WTC11 (cell line): ENCODE data around the gene ARSJ. TPM values are rescaled to one million over a fixed set of nuclear protein-coding genes. Genes with fewer than 3 reads are reported as not detected.
"Not testable (repeated sequence)": the region's sequence is repeated elsewhere in the genome, so short reads cannot be mapped to it uniquely, and the experiment has no call there.

Experiments used
- ATAC-seq: fragments of 200-7000 bp; cut with Tn5 transposase; 2 replicates; pipeline ENCODE4 v1.10.0; 2021; ENCODE audit warnings: mild to moderate bottlenecking, moderate library complexity
- CTCF ChIA-PET: fragments of 300-600 bp; sonication (Branson Sonifier 250); formaldehyde crosslinking; loops from one replicate; lab custom pipeline; 2021; ENCODE audit warnings: antibody characterized with exemption; lab: Charles Lee
- POLR2A ChIA-PET: fragments of 350-600 bp; sonication (Branson Sonifier 250); formaldehyde crosslinking; loops from one replicate; lab custom pipeline; 2021; ENCODE audit warnings: antibody characterized with exemption; lab: Charles Lee
- DNase-seq: peaks from one replicate; pipeline ENCODE4 v3.0.0; 2021; ENCODE audit warnings: low spot score
- H3K27ac Mint-ChIP-seq: 2 replicates; pipeline ENCODE4 v1.8.0; 2021; ENCODE audit warnings: mixed read lengths
- H3K27me3 Mint-ChIP-seq: 2 replicates; pipeline ENCODE4 v1.8.0; 2021; ENCODE audit warnings: low read depth, mild to moderate bottlenecking, moderate library complexity, mixed read lengths
- H3K36me3 Mint-ChIP-seq: 2 replicates; pipeline ENCODE4 v1.8.0; 2021; ENCODE audit warnings: mixed read lengths
- H3K4me1 Mint-ChIP-seq: 2 replicates; pipeline ENCODE4 v1.8.0; 2022; ENCODE audit warnings: mixed read lengths
- H3K4me3 Mint-ChIP-seq: 2 replicates; pipeline ENCODE4 v1.8.0; 2021; ENCODE audit warnings: mild to moderate bottlenecking, moderate library complexity, mixed read lengths
- H3K9me3 Mint-ChIP-seq: 2 replicates; pipeline ENCODE4 v1.8.0; 2021; ENCODE audit warnings: mixed read lengths
- CBFB ChIP-seq: sonication (generic); formaldehyde crosslinking; IDR thresholded peaks from 2 replicates; pipeline ENCODE4 v1.8.1; 2022; ENCODE audit warnings: mild to moderate bottlenecking, low read depth, missing genetic modification reagents
- CREB1 ChIP-seq: sonication (generic); formaldehyde crosslinking; IDR thresholded peaks from 2 replicates; pipeline ENCODE4 v1.8.0; 2023; ENCODE audit warnings: mild to moderate bottlenecking, missing genetic modification reagents
- GABPB1 ChIP-seq: sonication (generic); formaldehyde crosslinking; IDR thresholded peaks from 2 replicates; pipeline ENCODE4 v1.8.1; 2023; ENCODE audit warnings: mild to moderate bottlenecking, missing genetic modification reagents
- HMGA2 ChIP-seq: fragments of 250-450 bp; sonication (Bioruptor Pico); IDR thresholded peaks from 2 replicates; pipeline ENCODE4 v1.4.0; 2021; ENCODE audit warnings: mild to moderate bottlenecking, moderate library complexity
- IRF1 ChIP-seq: sonication (generic); formaldehyde crosslinking; IDR thresholded peaks from 2 replicates; pipeline ENCODE4 v1.8.0; 2023; ENCODE audit warnings: missing genetic modification reagents
- IRF2 ChIP-seq: sonication (generic); formaldehyde crosslinking; IDR thresholded peaks from 2 replicates; pipeline ENCODE4 v1.8.0; 2022; ENCODE audit warnings: low read depth, missing genetic modification reagents, borderline replicate concordance
- OVOL2 ChIP-seq: fragments of 250-450 bp; sonication (Bioruptor Pico); IDR thresholded peaks from 2 replicates; pipeline ENCODE4 v1.9.0; 2021; ENCODE audit warnings: mild to moderate bottlenecking, borderline replicate concordance
- RELA ChIP-seq: sonication (generic); formaldehyde crosslinking; IDR thresholded peaks from 2 replicates; pipeline ENCODE4 v1.8.1; 2022; ENCODE audit warnings: missing genetic modification reagents, mild to moderate bottlenecking, borderline replicate concordance
- ZBTB21 ChIP-seq: sonication (generic); formaldehyde crosslinking; IDR thresholded peaks from 2 replicates; pipeline ENCODE4 v1.8.1; 2023; ENCODE audit warnings: mild to moderate bottlenecking, missing genetic modification reagents, borderline replicate concordance
- ZBTB43 ChIP-seq: sonication (generic); formaldehyde crosslinking; IDR thresholded peaks from 2 replicates; pipeline ENCODE4 v1.8.1; 2023; ENCODE audit warnings: mild to moderate bottlenecking, missing genetic modification reagents
- ZNF138 ChIP-seq: sonication (generic); formaldehyde crosslinking; conservative IDR thresholded peaks from 2 replicates; pipeline ENCODE4 v1.8.1; 2022; ENCODE audit warnings: mild to moderate bottlenecking, moderate library complexity, missing genetic modification reagents
- ZNF219 ChIP-seq: sonication (generic); formaldehyde crosslinking; IDR thresholded peaks from 2 replicates; pipeline ENCODE4 v1.8.0; 2023; ENCODE audit warnings: missing genetic modification reagents, mild to moderate bottlenecking, borderline replicate concordance
- ZNF232 ChIP-seq: sonication (generic); formaldehyde crosslinking; IDR thresholded peaks from 2 replicates; pipeline ENCODE4 v1.8.0; 2022; ENCODE audit warnings: mild to moderate bottlenecking, missing genetic modification reagents
- ZNF317 ChIP-seq: sonication (generic); formaldehyde crosslinking; IDR thresholded peaks from 2 replicates; pipeline ENCODE4 v1.8.1; 2023; ENCODE audit warnings: low read depth, mild to moderate bottlenecking, moderate library complexity, missing genetic modification reagents, borderline replicate concordance
- total RNA-seq: library from RNA; stranded (reverse); gene quantifications from 3 replicates; pipeline ENCODE4 v1.2.3, GENCODE V29; 2021
- TF ChIP-seq, protein P1 (sequence below): sonication (generic); formaldehyde crosslinking; IDR thresholded peaks from 2 replicates; pipeline ENCODE4 v1.8.1; 2022; ENCODE audit warnings: missing genetic modification reagents, borderline replicate concordance
- TF ChIP-seq, protein P2 (sequence below): fragments of 250-450 bp; sonication (Bioruptor Pico); IDR thresholded peaks from 2 replicates; pipeline ENCODE4 v1.9.0; 2021; ENCODE audit warnings: mild to moderate bottlenecking, borderline replicate concordance

Gene ARSJ
- total RNA-seq, 1 experiment from 2014 or later: 6.6 TPM

GRCh38 chr4:113943085-113943484 lies 36.4 kb downstream of the ARSJ start:
- POLR2A ChIA-PET: interaction anchor here (0.6 kb wide), 1 partner anchor 12 kb away, joined by 3 read pairs; no protein-coding TSS in a partner anchor
- Mint-ChIP-seq H3K27ac (no peak overlapping the region), H3K9me3 (peaks cover 3% of the 10 kb centered on the region; the same call in 1 of the 2 replicates), H3K36me3 (no peaks in the 10 kb centered on the region), H3K4me3 (no peak overlapping the region), H3K27me3 (no peaks in the 10 kb centered on the region), H3K4me1 (peaks cover 20% of the 10 kb centered on the region)
- no peak for ATAC-seq
- CTCF ChIA-PET: no interaction called here
- TF ChIP-seq, protein P1, sequence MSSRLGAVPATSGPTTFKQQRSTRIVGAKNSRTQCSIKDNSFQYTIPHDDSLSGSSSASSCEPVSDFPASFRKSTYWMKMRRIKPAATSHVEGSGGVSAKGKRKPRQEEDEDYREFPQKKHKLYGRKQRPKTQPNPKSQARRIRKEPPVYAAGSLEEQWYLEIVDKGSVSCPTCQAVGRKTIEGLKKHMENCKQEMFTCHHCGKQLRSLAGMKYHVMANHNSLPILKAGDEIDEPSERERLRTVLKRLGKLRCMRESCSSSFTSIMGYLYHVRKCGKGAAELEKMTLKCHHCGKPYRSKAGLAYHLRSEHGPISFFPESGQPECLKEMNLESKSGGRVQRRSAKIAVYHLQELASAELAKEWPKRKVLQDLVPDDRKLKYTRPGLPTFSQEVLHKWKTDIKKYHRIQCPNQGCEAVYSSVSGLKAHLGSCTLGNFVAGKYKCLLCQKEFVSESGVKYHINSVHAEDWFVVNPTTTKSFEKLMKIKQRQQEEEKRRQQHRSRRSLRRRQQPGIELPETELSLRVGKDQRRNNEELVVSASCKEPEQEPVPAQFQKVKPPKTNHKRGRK (CRISPR knock-in tag): no peak
- no peak for TF ChIP-seq OVOL2
- no peak for TF ChIP-seq ZNF219
- no peak for DNase-seq

DNA sequence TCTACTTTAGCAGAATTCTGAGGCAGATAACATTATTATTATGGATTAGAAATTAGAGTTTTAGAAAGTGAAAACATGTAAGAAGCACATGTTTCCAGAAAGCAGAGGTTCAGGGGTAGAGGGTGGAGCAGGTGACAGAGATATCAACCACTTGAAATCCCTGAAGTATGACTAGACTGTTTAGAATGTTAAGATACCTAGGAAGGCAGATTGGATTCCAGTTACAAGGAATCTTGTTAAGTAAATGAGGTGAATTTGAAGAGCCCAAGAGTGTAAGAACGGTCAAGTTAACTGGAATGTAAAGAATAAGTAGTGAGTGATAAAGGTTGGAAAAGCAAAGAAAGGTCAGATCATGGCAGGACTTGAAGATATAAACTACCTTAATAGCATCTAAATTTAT lies 37.6 kb downstream of the ARSJ start:
- Mint-ChIP-seq H3K4me3 (no peak overlapping the region), H3K27me3 (no peaks in the 10 kb centered on the region), H3K4me1 (peaks cover 20% of the 10 kb centered on the region), H3K9me3 (peaks cover 3% of the 10 kb centered on the region; the same call in 1 of the 2 replicates), H3K27ac (no peak overlapping the region), H3K36me3 (no peaks in the 10 kb centered on the region)
- POLR2A ChIA-PET: no interaction called here
- DNase-seq: no peak
- TF ChIP-seq ZNF317 (CRISPR knock-in tag): no peak
- no peak for TF ChIP-seq ZNF138
- no peak for TF ChIP-seq ZNF232 (CRISPR knock-in tag)
- TF ChIP-seq ZBTB43 (CRISPR knock-in tag): no peak
- no peak for TF ChIP-seq RELA (CRISPR knock-in tag)
- TF ChIP-seq ZBTB21 (CRISPR knock-in tag): no peak
- TF ChIP-seq CREB1: no peak
- TF ChIP-seq HMGA2 (CRISPR knock-in tag): no peak
- TF ChIP-seq, protein P1 (CRISPR knock-in tag): no peak
- no peak for TF ChIP-seq IRF2 (CRISPR knock-in tag)
- no peak for ATAC-seq
- CTCF ChIA-PET: no interaction called here

DNA sequence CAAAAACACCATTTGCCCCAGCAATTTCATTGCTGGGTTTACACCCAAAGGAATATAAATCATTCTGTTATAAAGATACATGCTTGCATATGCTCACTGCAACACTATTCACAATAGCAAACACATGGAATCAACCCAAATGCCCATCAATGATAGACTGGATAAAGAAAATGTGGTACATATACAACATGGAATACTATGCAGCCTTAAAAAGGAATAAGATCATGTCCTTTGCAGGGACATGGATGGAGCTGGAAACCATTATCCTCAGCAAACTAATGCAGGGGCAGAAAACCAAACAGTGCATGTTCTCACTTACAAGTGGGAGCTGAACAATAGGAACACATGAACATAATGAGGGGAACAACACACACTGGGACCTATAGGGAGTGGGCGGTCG lies 39.3 kb downstream of the ARSJ start:
- ATAC-seq, DNase-seq, H3K9me3 Mint-ChIP-seq, H3K36me3 Mint-ChIP-seq, H3K4me3 Mint-ChIP-seq, H3K27ac Mint-ChIP-seq, H3K27me3 Mint-ChIP-seq, CTCF ChIA-PET, H3K4me1 Mint-ChIP-seq, POLR2A ChIA-PET: not testable (repeated sequence)

- DNase-seq (no peak), ATAC-seq (no peak)
- Mint-ChIP-seq H3K4me1 (no peaks in the 10 kb centered on the region), H3K27me3 (no peaks in the 10 kb centered on the region), H3K36me3 (no peaks in the 10 kb centered on the region), H3K4me3 (no peak overlapping the region), H3K27ac (no peak overlapping the region), H3K9me3 (peaks cover 2% of the 10 kb centered on the region; the same call in 1 of the 2 replicates)
- ChIA-PET CTCF (no interaction called here), POLR2A (no interaction called here)
- TF ChIP-seq CBFB (CRISPR knock-in tag) (no peak), IRF1 (no peak), GABPB1 (CRISPR knock-in tag) (no peak), ZBTB43 (CRISPR knock-in tag) (no peak)
- TF ChIP-seq, protein P2, sequence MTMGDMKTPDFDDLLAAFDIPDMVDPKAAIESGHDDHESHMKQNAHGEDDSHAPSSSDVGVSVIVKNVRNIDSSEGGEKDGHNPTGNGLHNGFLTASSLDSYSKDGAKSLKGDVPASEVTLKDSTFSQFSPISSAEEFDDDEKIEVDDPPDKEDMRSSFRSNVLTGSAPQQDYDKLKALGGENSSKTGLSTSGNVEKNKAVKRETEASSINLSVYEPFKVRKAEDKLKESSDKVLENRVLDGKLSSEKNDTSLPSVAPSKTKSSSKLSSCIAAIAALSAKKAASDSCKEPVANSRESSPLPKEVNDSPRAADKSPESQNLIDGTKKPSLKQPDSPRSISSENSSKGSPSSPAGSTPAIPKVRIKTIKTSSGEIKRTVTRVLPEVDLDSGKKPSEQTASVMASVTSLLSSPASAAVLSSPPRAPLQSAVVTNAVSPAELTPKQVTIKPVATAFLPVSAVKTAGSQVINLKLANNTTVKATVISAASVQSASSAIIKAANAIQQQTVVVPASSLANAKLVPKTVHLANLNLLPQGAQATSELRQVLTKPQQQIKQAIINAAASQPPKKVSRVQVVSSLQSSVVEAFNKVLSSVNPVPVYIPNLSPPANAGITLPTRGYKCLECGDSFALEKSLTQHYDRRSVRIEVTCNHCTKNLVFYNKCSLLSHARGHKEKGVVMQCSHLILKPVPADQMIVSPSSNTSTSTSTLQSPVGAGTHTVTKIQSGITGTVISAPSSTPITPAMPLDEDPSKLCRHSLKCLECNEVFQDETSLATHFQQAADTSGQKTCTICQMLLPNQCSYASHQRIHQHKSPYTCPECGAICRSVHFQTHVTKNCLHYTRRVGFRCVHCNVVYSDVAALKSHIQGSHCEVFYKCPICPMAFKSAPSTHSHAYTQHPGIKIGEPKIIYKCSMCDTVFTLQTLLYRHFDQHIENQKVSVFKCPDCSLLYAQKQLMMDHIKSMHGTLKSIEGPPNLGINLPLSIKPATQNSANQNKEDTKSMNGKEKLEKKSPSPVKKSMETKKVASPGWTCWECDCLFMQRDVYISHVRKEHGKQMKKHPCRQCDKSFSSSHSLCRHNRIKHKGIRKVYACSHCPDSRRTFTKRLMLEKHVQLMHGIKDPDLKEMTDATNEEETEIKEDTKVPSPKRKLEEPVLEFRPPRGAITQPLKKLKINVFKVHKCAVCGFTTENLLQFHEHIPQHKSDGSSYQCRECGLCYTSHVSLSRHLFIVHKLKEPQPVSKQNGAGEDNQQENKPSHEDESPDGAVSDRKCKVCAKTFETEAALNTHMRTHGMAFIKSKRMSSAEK: no peak
- TF ChIP-seq, protein P1 (CRISPR knock-in tag): no peak
These were observed 44.3 kb downstream of the ARSJ start for GRCh38 chr4:113935190-113935589.
